K562 (cell line): Measurements from ENCODE around the gene TRIO.

Experiments
- BCL6 ChIP-seq: fragments of 250-450 bp; sonication (Bioruptor Pico); IDR thresholded peaks from 2 replicates; pipeline ENCODE4 v1.4.0; 2020
- CTCF ChIP-seq, 3 experiments: IDR thresholded peaks in 2 of 3; conservative IDR thresholded peaks in 1 of 3; 2 replicates each; pipeline ENCODE4 v1.5.1; 2011 to 2012; ENCODE audit warnings: low read length in 3 of 3, mild to moderate bottlenecking in 3 of 3, control low read depth in 2 of 3, improper control_type of control experiment in 1 of 3, inconsistent platforms in 1 of 3, low read depth in 1 of 3, mixed read lengths in 1 of 3, moderate library complexity in 1 of 3; ENCODE audit not compliant: insufficient read depth in 2 of 3
- CTCFL ChIP-seq: IDR thresholded peaks from 2 replicates; pipeline ENCODE4 v1.6.1; 2011; ENCODE audit warnings: borderline replicate concordance, low read depth, mild to moderate bottlenecking, moderate library complexity, low read length; ENCODE audit not compliant: insufficient read depth, poor library complexity, severe bottlenecking
- STAT5B ChIP-seq: fragments of 250-450 bp; sonication (Bioruptor Pico); IDR thresholded peaks from 2 replicates; pipeline ENCODE4 v1.8.0; 2021; ENCODE audit warnings: mild to moderate bottlenecking, inconsistent platforms
- TRIM28 ChIP-seq: fragments of 450-650 bp; IDR thresholded peaks from 2 replicates; pipeline ENCODE4 v1.6.1; 2017
- ZNF583 ChIP-seq: fragments of 250-450 bp; sonication (Bioruptor Pico); IDR thresholded peaks from 2 replicates; pipeline ENCODE4 v1.4.0; 2020
- ZNF589 ChIP-seq: fragments of 200-800 bp; sonication (Bioruptor generic); IDR thresholded peaks from 2 replicates; pipeline ENCODE4 v1.6.1; 2016; ENCODE audit warnings: low read depth, missing genetic modification characterization, missing compliant biosample characterization

- no peak for TF ChIP-seq BCL6 (CRISPR knock-in tag)
- no peak for TF ChIP-seq ZNF583 (CRISPR knock-in tag)
- no peak for TF ChIP-seq STAT5B (CRISPR knock-in tag)
- no peak for TF ChIP-seq CTCFL
- TF ChIP-seq CTCF (IDR thresholded peaks at IDR 0.05 in 2 of 3, conservative IDR thresholded peaks at IDR 0.05 in 1 of 3; ENCODE audit: insufficient read depth in 2 of 3, low read depth in 1 of 3, low read length in 3 of 3): no peak
- no peak for TF ChIP-seq TRIM28
- no peak for TF ChIP-seq ZNF589
Measured at GRCh38 chr5:14213253-14213652, 70.1 kb downstream of the TRIO start.
